ENCODE data around the gene GINS2.

The GINS2 gene

GRCh38 chr16:85716022-85716679, 27.4 kb upstream of the GINS2 start:
- no peak for DNase-seq

GRCh38 chr16:85715169-85716021, 26.6 kb upstream of the GINS2 start:
- DNase-seq = no peak

- DNase-seq = no peak
Measured at GRCh38 chr16:85712801-85713200, 24.0 kb upstream of the GINS2 start.

GRCh38 chr16:85711982-85712587, 23.3 kb upstream of the GINS2 start:
- DNase-seq = no peak

- DNase-seq = no peak
Measured at GRCh38 chr16:85710732-85711131, 22.0 kb upstream of the GINS2 start.

- no peak for DNase-seq
Measured at GRCh38 chr16:85709766-85710585, 21.2 kb upstream of the GINS2 start.

GRCh38 chr16:85708338-85708737, 19.6 kb upstream of the GINS2 start:
- no peak for DNase-seq

- DNase-seq = no peak
Measured at GRCh38 chr16:85707528-85708095, 18.9 kb upstream of the GINS2 start.

- no peak for DNase-seq
Measured at GRCh38 chr16:85706449-85707034, 17.8 kb upstream of the GINS2 start.

- no peak for DNase-seq
Measured at GRCh38 chr16:85704900-85705846, 16.4 kb upstream of the GINS2 start.

- no peak for DNase-seq
Measured at GRCh38 chr16:85704011-85704410, 15.3 kb upstream of the GINS2 start.

GRCh38 chr16:85699628-85700027, 10.9 kb upstream of the GINS2 start:
- no peak for DNase-seq

- no peak for DNase-seq
Measured at GRCh38 chr16:85698935-85699558, 10.3 kb upstream of the GINS2 start.

GRCh38 chr16:85698459-85698891, 9.7 kb upstream of the GINS2 start:
- no peak for DNase-seq

GRCh38 chr16:85697431-85697830, 8.7 kb upstream of the GINS2 start:
- DNase-seq = no peak

- no peak for DNase-seq
Measured at GRCh38 chr16:85696781-85697180, 8.0 kb upstream of the GINS2 start.

- DNase-seq = no peak
Measured at GRCh38 chr16:85695196-85696128, 6.7 kb upstream of the GINS2 start.

- no peak for DNase-seq
Measured at GRCh38 chr16:85690469-85691064, 1.8 kb upstream of the GINS2 start.

GRCh38 chr16:85689950-85690320, 1.2 kb upstream of the GINS2 start:
- DNase-seq = no peak
